HG03342 (cell line): Measurements from ENCODE around the gene ITPR2.
"Not testable (repeated sequence)": the region's sequence is repeated elsewhere in the genome, so short reads cannot be mapped to it uniquely, and the experiment has no call there.

ENCODE experiments used
- ATAC-seq: cut with Tn5 transposase; IDR thresholded peaks from one replicate; pipeline ENCODE4 v1.9.1; 2021; ENCODE audit warnings: mild to moderate bottlenecking, moderate library complexity; ENCODE audit not compliant: unreplicated experiment

The ITPR2 gene

GRCh38 chr12:26469421-26470180, 363.4 kb downstream of the ITPR2 start:
- ATAC-seq = no peak

GRCh38 chr12:26467351-26467750, 365.6 kb downstream of the ITPR2 start:
- no peak for ATAC-seq

GRCh38 chr12:26466726-26467125, 366.3 kb downstream of the ITPR2 start:
- ATAC-seq = no peak

GRCh38 chr12:26465419-26466097, 367.4 kb downstream of the ITPR2 start:
- ATAC-seq = no peak

- ATAC-seq = no peak
Observed at GRCh38 chr12:26461776-26462175, 371.2 kb downstream of the ITPR2 start.

GRCh38 chr12:26460361-26460760, 372.6 kb downstream of the ITPR2 start:
- ATAC-seq = no peak

GRCh38 chr12:26455936-26456574, 376.9 kb downstream of the ITPR2 start:
- ATAC-seq = no peak

- ATAC-seq = no peak
Observed at GRCh38 chr12:26453246-26453645, 379.7 kb downstream of the ITPR2 start.

GRCh38 chr12:26452511-26452910, 380.5 kb downstream of the ITPR2 start:
- no peak for ATAC-seq

GRCh38 chr12:26451763-26452162, 381.2 kb downstream of the ITPR2 start:
- no peak for ATAC-seq

GRCh38 chr12:26445909-26446308, 387.1 kb downstream of the ITPR2 start:
- no peak for ATAC-seq

GRCh38 chr12:26443309-26443708, 389.7 kb downstream of the ITPR2 start:
- ATAC-seq = no peak

- ATAC-seq = no peak
Observed at GRCh38 chr12:26441434-26441833, 391.6 kb downstream of the ITPR2 start.

GRCh38 chr12:26435069-26435404, 398.0 kb downstream of the ITPR2 start:
- ATAC-seq = no peak

- no peak for ATAC-seq
Observed at GRCh38 chr12:26434299-26435068, 398.5 kb downstream of the ITPR2 start.

- ATAC-seq = not testable (repeated sequence)
Observed at GRCh38 chr12:26433701-26434100, 399.3 kb downstream of the ITPR2 start.

GRCh38 chr12:26431211-26431610, 401.8 kb downstream of the ITPR2 start:
- no peak for ATAC-seq

GRCh38 chr12:26430596-26430995, 402.4 kb downstream of the ITPR2 start:
- not testable (repeated sequence) for ATAC-seq

GRCh38 chr12:26429070-26429691, 403.8 kb downstream of the ITPR2 start:
- ATAC-seq = no peak

- no peak for ATAC-seq
Observed at GRCh38 chr12:26428420-26428819, 404.6 kb downstream of the ITPR2 start.

GRCh38 chr12:26426652-26427051, 406.3 kb downstream of the ITPR2 start:
- ATAC-seq = no peak
